Right lobe of liver (tissue), 6 donors: Measurements from ENCODE around the gene DDX28. TPM values are rescaled to one million over a fixed set of nuclear protein-coding genes. Genes with fewer than 3 reads are reported as not detected.

Experiments used
- ATAC-seq, 4 donors: fragments of 200-7000 bp; cut with Tn5 transposase; one replicate each; pipeline ENCODE4 v1.9.1; 2020; ENCODE audit warnings: mild to moderate bottlenecking in 4 of 4, moderate library complexity in 4 of 4
- DNase-seq, 3 donors: peaks; one replicate each; pipeline ENCODE4 v3.0.0-alpha.2; 2020
- H3K27ac ChIP-seq, 3 donors: fragments of 200-600 bp; one replicate each; pipeline ENCODE4 v1.8.0; 2022
- H3K27me3 ChIP-seq, 2 donors: fragments of 200-600 bp; one replicate each; pipeline ENCODE4 v1.8.0; 2022
- H3K36me3 ChIP-seq, 4 donors: fragments of 200-600 bp; sonication (generic) in 1 of 4; one replicate each; pipeline versions ENCODE4 v1.5.1 to v1.8.0; 2017 to 2022; ENCODE audit warnings: control low read depth in 1 of 4
- H3K4me1 ChIP-seq, 4 donors: fragments of 200-600 bp; sonication (generic) in 1 of 4; one replicate each; pipeline versions ENCODE4 v1.5.1 to v1.8.0; 2017 to 2022; ENCODE audit warnings: control low read depth in 1 of 4
- H3K4me3 ChIP-seq, 3 donors: fragments of 200-600 bp; one replicate each; pipeline ENCODE4 v1.8.0; 2022
- H3K9me3 ChIP-seq, 4 donors: fragments of 200-600 bp; sonication (generic) in 1 of 4; one replicate each; pipeline versions ENCODE4 v1.5.1 to v1.8.0; 2017 to 2022; ENCODE audit warnings: control low read depth in 1 of 4
- POLR2A ChIP-seq: fragments of 450-650 bp; IDR thresholded peaks from one replicate; pipeline ENCODE4 v1.6.1; 2017; ENCODE audit warnings: antibody characterized with exemption, mild to moderate bottlenecking
- WGBS: methylation state at CpG from one replicate; pipeline ENCODE4 v1.1.6; 2018; ENCODE audit warnings: low coverage, low lambda C conversion rate; ENCODE audit not compliant: insufficient coverage; ENCODE audit errors: missing lambda C conversion rate; 5-methylcytosine and 5-hydroxymethylcytosine counted together
- intact Hi-C, 2 donors: fragments of 100-400 bp; cut with DNase I; formaldehyde crosslinking; loops; one replicate each; pipeline versions ENCODE4 v1.11.2 to v1.14.1; 2022
- total RNA-seq, 6 experiments: library from RNA; depleted of rRNA in 2 of 6; stranded (reverse); fragments of >200 nt in 2 of 6; fragmentation: NEBNext Ultra II Directional in 3 of 6; extraction: Animal tissue kit (Norgen Biotek cat#: 25700) in 3 of 6; gene quantifications; one replicate each; pipeline versions ENCODE4 v1.1.0 to v1.2.4, GENCODE V29; 2016 to 2023
- TF ChIP-seq, protein P1 (sequence below), 4 donors: fragments of 200-600 bp in 3 of 4; fragments of 450-650 bp in 1 of 4; IDR thresholded peaks; one replicate each; pipeline versions ENCODE4 v1.5.1 to v1.8.0; 2016 to 2022; ENCODE audit warnings: antibody characterized with exemption in 4 of 4, mild to moderate bottlenecking in 2 of 4
- donor health status: DM: no; HTN: yes; CAD: no.
- donor health status: DM: no; HTN: no; CAD: no.
- donor health status: DM: no; HTN: no; CAD: no.
- donor health status: DM: no; HTN: yes; CAD: no.
- donor health status: DM: no; HTN: yes; CAD: no.

The DDX28 gene
- total RNA-seq, 6 experiments from 2014 or later: 5.4 to 10.0 (median 6.3) TPM

DNA sequence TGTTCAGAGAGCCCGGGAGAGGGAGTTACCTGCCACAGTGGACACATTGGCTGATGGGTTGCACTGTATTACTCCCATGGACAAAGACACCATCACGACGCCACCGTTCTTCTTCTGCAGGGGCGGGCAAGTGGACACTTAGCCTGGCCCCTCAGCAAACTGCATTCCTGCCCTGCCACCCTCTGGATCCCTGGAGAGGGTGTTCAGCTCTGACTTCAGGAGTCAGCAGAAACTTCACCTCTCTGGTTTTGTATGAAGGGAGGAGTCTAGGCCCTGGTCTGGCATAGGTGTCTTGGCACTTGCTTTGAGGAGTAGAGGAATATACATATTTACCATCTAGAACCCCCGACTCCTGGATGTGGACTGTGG is 33.0 kb downstream of the DDX28 start:
- Histone ChIP-seq H3K36me3 (no peaks in the 10 kb centered on the region), H3K4me1 (peaks cover 0 to 7% (median 0%) of the 10 kb centered on the region in 4 donors), H3K4me3 (no peak overlapping the region), H3K27ac (no peak overlapping the region), H3K27me3 (no peaks in the 10 kb centered on the region), H3K9me3 (no peaks in the 10 kb centered on the region)
- DNase-seq (no peak), ATAC-seq (no peak)
- no peak for TF ChIP-seq POLR2A
- TF ChIP-seq, protein P1, sequence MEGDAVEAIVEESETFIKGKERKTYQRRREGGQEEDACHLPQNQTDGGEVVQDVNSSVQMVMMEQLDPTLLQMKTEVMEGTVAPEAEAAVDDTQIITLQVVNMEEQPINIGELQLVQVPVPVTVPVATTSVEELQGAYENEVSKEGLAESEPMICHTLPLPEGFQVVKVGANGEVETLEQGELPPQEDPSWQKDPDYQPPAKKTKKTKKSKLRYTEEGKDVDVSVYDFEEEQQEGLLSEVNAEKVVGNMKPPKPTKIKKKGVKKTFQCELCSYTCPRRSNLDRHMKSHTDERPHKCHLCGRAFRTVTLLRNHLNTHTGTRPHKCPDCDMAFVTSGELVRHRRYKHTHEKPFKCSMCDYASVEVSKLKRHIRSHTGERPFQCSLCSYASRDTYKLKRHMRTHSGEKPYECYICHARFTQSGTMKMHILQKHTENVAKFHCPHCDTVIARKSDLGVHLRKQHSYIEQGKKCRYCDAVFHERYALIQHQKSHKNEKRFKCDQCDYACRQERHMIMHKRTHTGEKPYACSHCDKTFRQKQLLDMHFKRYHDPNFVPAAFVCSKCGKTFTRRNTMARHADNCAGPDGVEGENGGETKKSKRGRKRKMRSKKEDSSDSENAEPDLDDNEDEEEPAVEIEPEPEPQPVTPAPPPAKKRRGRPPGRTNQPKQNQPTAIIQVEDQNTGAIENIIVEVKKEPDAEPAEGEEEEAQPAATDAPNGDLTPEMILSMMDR (IDR thresholded peaks at IDR 0.05): no peak
- intact Hi-C loops: no loop called here
- no CpG with 5 or more reads among the region's 6 CpGs for WGBS

GRCh38 chr16:67989322-67990017 is 33.6 kb downstream of the DDX28 start:
- ATAC-seq (no peak), DNase-seq (no peak)
- Histone ChIP-seq H3K27me3 (no peaks in the 10 kb centered on the region), H3K36me3 (no peaks in the 10 kb centered on the region), H3K27ac (no peak overlapping the region), H3K4me3 (no peak overlapping the region), H3K9me3 (no peaks in the 10 kb centered on the region), H3K4me1 (peaks cover 0 to 7% (median 0%) of the 10 kb centered on the region in 4 donors)
- intact Hi-C loops: no loop called here
- TF ChIP-seq, protein P1 (IDR thresholded peaks at IDR 0.05): no peak
- no peak for TF ChIP-seq POLR2A
- no CpG with 5 or more reads among the region's 8 CpGs for WGBS

DNA sequence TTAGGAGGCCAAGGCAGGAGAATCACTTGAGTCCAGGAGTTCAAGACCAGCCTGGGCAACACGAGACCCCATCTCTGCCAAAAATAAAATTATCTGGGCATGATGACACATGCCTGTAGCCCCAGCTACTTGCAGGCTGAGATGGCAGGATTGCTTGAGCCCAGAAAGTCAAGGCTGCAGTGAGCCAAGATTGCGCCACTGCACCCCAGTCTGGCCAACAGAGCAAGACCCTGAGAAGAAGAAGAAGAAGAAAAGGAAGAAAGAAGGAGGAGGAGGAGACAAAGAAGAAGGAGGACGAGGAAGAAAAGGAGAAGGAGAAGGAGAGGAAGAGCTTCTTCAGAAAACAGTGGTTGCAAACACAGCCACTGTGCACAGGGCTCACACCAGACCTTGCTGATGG is 34.4 kb downstream of the DDX28 start:
- no peak for DNase-seq
- Histone ChIP-seq H3K27ac (no peak overlapping the region), H3K36me3 (no peaks in the 10 kb centered on the region), H3K4me3 (no peak overlapping the region), H3K4me1 (peaks cover 0 to 7% (median 0%) of the 10 kb centered on the region in 4 donors), H3K9me3 (no peaks in the 10 kb centered on the region), H3K27me3 (no peaks in the 10 kb centered on the region)
- no peak for TF ChIP-seq POLR2A
- TF ChIP-seq, protein P1 (IDR thresholded peaks at IDR 0.05): no peak
- intact Hi-C loops: no loop called here
- ATAC-seq: no peak
- 53% methylated on average over 3 of the region's 3 CpGs for WGBS

- Histone ChIP-seq H3K4me3 (no peak overlapping the region), H3K27me3 (no peaks in the 10 kb centered on the region), H3K9me3 (no peaks in the 10 kb centered on the region), H3K27ac (peak overlapping the region in 2 of 3 donors; percentile 33 to 56), H3K4me1 (no peaks in the 10 kb centered on the region), H3K36me3 (no peaks in the 10 kb centered on the region)
- DNase-seq (no peak), ATAC-seq (peak; percentile 58 to 73 (median 68))
- WGBS: 66% methylated on average over 5 of the region's 11 CpGs
- TF ChIP-seq POLR2A: no peak
- TF ChIP-seq, protein P1 (IDR thresholded peaks at IDR 0.05): no peak
- intact Hi-C loops: no loop called here
These were observed 35.4 kb downstream of the DDX28 start for GRCh38 chr16:67987460-67988160.
